ENCODE measurements around the gene VSIG2.

DNA sequence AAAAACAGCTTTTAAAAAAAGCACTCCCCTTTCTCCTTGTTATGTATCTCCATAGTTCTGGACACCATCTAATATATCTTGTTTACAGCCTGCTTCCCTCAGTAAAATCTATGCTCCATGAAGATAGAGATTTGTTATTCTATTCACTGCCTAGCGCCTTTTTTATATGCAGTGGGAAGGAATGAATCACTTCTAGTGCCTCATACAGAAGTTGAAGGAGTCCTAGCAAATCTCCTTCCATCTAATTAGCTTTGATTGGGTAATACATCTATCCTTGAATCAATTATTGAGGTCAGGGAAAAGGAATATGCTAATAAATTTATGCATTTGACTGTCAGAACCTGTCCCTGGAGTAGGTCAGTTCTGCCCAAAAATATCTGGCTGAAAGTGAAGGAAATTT lies 52.5 kb downstream of the VSIG2 start:
- TF ChIP-seq, protein P1, sequence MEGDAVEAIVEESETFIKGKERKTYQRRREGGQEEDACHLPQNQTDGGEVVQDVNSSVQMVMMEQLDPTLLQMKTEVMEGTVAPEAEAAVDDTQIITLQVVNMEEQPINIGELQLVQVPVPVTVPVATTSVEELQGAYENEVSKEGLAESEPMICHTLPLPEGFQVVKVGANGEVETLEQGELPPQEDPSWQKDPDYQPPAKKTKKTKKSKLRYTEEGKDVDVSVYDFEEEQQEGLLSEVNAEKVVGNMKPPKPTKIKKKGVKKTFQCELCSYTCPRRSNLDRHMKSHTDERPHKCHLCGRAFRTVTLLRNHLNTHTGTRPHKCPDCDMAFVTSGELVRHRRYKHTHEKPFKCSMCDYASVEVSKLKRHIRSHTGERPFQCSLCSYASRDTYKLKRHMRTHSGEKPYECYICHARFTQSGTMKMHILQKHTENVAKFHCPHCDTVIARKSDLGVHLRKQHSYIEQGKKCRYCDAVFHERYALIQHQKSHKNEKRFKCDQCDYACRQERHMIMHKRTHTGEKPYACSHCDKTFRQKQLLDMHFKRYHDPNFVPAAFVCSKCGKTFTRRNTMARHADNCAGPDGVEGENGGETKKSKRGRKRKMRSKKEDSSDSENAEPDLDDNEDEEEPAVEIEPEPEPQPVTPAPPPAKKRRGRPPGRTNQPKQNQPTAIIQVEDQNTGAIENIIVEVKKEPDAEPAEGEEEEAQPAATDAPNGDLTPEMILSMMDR (conservative IDR thresholded peaks at IDR 0.05) = no peak
- no peak for TF ChIP-seq ZFX (IDR thresholded peaks at IDR 0.05)
